Uterus (tissue), 4 donors: Measurements from ENCODE around the gene PTK7. TPM values are rescaled to one million over a fixed set of nuclear protein-coding genes. Genes with fewer than 3 reads are reported as not detected.
A peak's percentile ranks its signal among the peaks of the same experiment; 100 is the strongest.

Source experiments
- DNase-seq, 2 donors: peaks; one replicate each; pipeline ENCODE4 v3.0.0-alpha.2; 2019 to 2020
- H3K27ac ChIP-seq, 2 donors: fragments of 200-600 bp; sonication (generic); 1 replicate in 1 of 2; 2 replicates in 1 of 2; pipeline ENCODE4 v1.5.1; 2016 to 2018
- H3K27me3 ChIP-seq, 2 donors: fragments of 200-600 bp; sonication (generic); one replicate each; pipeline ENCODE4 v1.5.1; 2018 to 2019; ENCODE audit warnings: control low read depth in 1 of 2
- H3K36me3 ChIP-seq, 2 donors: fragments of 200-600 bp; sonication (generic); one replicate each; pipeline ENCODE4 v1.5.1; 2019; ENCODE audit warnings: control low read depth in 1 of 2
- H3K4me1 ChIP-seq, 2 donors: fragments of 200-600 bp; sonication (generic); one replicate each; pipeline ENCODE4 v1.5.1; 2018 to 2019; ENCODE audit warnings: control low read depth in 1 of 2
- H3K4me3 ChIP-seq, 2 donors: fragments of 200-600 bp; sonication (generic); 1 replicate in 1 of 2; 2 replicates in 1 of 2; pipeline ENCODE4 v1.5.1; 2018 to 2019; ENCODE audit warnings: mild to moderate bottlenecking in 1 of 2
- H3K9me3 ChIP-seq, 2 donors: fragments of 200-600 bp; sonication (generic); one replicate each; pipeline ENCODE4 v1.5.1; 2019; ENCODE audit warnings: control low read depth in 1 of 2
- POLR2A ChIP-seq, 2 donors: fragments of 450-650 bp; IDR thresholded peaks; one replicate each; pipeline ENCODE4 v1.6.1; 2016; ENCODE audit warnings: antibody characterized with exemption in 2 of 2, mild to moderate bottlenecking in 1 of 2, moderate library complexity in 1 of 2
- intact Hi-C: fragments of 100-400 bp; cut with DNase I; formaldehyde crosslinking; loops from one replicate; pipeline ENCODE4 v1.15.1; 2023; ENCODE audit warnings: low total_unique reads
- total RNA-seq, 4 donors: library from RNA; depleted of rRNA in 3 of 4; stranded (reverse); fragments of >200 nt in 3 of 4; gene quantifications; one replicate each; pipeline versions ENCODE4 v1.1.0 to v1.2.4, GENCODE V29; 2014 to 2023
- TF ChIP-seq, protein P1 (sequence below), 4 experiments: fragments of 200-600 bp in 2 of 4; fragments of 450-650 bp in 2 of 4; sonication (generic) in 2 of 4; IDR thresholded peaks; one replicate each; pipeline ENCODE4 v1.5.1; 2016 to 2019; ENCODE audit warnings: antibody characterized with exemption in 4 of 4, mild to moderate bottlenecking in 2 of 4, moderate library complexity in 1 of 4
- donor health status: DM: yes; HTN: yes; CAD: no.

Gene PTK7
- total RNA-seq, 4 donors from 2014 or later = 53.8 to 247 (median 153) TPM

DNA sequence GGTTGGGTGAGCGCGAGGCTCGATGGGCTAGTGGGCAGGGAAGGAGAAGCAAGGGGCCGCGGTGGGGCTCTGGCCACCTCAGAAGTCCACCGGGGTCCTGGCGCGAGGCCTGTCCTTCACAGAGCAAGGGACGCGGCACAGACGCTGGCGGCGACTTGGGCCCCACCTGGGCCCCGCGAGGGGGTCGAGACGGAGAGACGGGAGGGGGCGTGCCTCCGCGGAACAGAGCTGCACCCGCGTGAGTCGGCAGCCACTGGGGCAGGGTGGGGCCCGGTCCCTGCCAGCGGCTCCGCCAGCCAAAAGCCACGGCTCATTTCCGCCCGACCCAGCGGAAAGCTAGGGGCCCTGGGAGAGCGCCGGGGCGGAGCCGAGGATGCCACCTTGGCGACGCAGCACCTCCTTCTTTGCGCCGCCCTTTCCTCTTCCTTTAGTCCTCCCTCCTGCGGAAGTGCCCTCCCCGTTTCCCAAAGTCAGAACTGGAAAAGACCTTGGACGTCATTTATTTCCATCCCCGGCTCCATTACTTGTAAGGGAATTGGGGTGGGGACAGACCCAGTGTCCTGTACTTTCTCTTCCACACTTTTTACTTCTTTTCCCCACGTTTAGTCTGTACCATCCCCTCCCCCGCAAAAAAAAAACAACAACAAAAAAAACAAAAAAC lies 22.4 kb upstream of the PTK7 start, which contains the start of gene CUL7:
TSS of gene CUL7 (minus strand) at position 307 of the 661 bp plus-strand sequence. CDS start 1,063 bp downstream, outside the sequence.
- H3K27ac ChIP-seq = peak within 1 kb of the TSS; percentile 92 to 97
- H3K4me1 ChIP-seq = peaks cover 0 to 13% of the 10 kb centered on the region in 2 donors
- H3K4me3 ChIP-seq = peak within 1 kb of the TSS; percentile 72 to 79
- peak; percentile 93 for DNase-seq
- no peaks in the 10 kb centered on the region for H3K9me3 ChIP-seq
- intact Hi-C loops = no loop called here
- no peaks in the 10 kb centered on the region for H3K27me3 ChIP-seq
- TF ChIP-seq, protein P1, sequence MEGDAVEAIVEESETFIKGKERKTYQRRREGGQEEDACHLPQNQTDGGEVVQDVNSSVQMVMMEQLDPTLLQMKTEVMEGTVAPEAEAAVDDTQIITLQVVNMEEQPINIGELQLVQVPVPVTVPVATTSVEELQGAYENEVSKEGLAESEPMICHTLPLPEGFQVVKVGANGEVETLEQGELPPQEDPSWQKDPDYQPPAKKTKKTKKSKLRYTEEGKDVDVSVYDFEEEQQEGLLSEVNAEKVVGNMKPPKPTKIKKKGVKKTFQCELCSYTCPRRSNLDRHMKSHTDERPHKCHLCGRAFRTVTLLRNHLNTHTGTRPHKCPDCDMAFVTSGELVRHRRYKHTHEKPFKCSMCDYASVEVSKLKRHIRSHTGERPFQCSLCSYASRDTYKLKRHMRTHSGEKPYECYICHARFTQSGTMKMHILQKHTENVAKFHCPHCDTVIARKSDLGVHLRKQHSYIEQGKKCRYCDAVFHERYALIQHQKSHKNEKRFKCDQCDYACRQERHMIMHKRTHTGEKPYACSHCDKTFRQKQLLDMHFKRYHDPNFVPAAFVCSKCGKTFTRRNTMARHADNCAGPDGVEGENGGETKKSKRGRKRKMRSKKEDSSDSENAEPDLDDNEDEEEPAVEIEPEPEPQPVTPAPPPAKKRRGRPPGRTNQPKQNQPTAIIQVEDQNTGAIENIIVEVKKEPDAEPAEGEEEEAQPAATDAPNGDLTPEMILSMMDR (IDR thresholded peaks at IDR 0.05) = peak in 2 of 4 experiments; percentile 28 to 32
- TF ChIP-seq POLR2A (IDR thresholded peaks at IDR 0.05) = peak; percentile 57 to 82
- H3K36me3 ChIP-seq = no peaks in the 10 kb centered on the region

DNA sequence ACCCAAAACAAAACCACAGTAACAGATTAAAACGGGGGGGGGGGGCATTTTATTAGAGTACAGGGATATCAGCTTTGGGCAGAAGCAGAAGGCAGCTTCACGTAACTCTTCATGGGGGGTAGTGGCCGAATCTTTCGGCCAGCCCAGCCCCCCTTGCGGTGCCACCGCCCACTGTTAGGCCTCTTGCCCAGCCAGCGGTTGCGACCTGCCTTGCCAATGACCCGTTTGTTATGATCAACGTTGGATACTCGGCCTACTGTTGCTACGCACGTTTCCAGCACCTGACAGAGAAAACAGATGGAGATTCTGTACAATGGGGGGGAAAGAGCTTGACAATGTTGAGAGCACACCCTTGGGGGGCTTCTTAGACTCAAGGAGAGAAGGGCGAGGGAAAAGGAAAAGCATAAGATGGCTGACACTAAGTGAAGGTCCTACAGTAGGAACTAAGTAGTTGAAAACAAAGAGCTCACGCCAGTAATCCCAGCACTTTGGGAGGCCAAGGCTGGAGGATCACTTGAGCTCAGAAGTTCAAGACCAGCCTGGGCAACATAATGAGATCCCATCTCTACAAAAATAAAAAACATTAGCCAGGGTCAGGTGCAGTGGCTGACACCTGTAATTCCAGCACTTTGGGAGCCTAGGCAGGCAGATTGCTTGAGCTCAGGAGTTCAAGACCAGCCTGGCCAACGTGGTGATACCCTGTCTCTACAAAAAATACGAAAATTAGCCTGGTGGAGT lies 21.7 kb upstream of the PTK7 start:
- Histone ChIP-seq H3K9me3 (no peaks in the 10 kb centered on the region), H3K27ac (peak overlapping the region; percentile 92 to 97), H3K27me3 (no peaks in the 10 kb centered on the region), H3K36me3 (no peaks in the 10 kb centered on the region), H3K4me3 (peak overlapping the region; percentile 72 to 79), H3K4me1 (peaks cover 0 to 14% of the 10 kb centered on the region in 2 donors)
- TF ChIP-seq, protein P1 (IDR thresholded peaks at IDR 0.05) = no peak
- intact Hi-C loops = no loop called here
- peak; percentile 35 to 43 for DNase-seq

DNA sequence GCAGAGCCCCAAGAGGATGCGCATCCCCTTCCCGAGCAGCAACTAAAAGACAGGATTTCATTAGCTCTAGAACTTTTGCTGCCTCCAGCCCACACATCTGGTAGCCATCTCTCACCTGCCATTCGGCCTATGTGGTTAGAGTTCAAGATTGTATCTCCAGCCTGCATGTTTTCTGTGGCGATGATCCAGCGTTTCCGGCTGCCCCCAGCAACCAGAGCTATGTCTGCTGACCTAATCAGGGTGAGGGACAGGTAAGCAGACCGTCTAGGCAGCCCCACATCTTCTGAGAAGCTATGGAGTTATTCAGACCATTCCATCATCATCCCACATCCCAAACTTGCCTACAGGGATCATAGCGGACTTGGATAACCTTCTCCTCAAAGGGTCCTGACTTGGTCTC lies 20.1 kb upstream of the PTK7 start:
- H3K36me3 ChIP-seq = no peaks in the 10 kb centered on the region
- no peak for DNase-seq
- TF ChIP-seq POLR2A (IDR thresholded peaks at IDR 0.05) = no peak
- TF ChIP-seq, protein P1 (IDR thresholded peaks at IDR 0.05) = no peak
- no peaks in the 10 kb centered on the region for H3K27me3 ChIP-seq
- intact Hi-C loops = no loop called here
- peaks cover 9 to 14% of the 10 kb centered on the region in 2 donors for H3K4me1 ChIP-seq
- no peaks in the 10 kb centered on the region for H3K9me3 ChIP-seq
- H3K27ac ChIP-seq = no peak overlapping the region
- no peak overlapping the region for H3K4me3 ChIP-seq

DNA sequence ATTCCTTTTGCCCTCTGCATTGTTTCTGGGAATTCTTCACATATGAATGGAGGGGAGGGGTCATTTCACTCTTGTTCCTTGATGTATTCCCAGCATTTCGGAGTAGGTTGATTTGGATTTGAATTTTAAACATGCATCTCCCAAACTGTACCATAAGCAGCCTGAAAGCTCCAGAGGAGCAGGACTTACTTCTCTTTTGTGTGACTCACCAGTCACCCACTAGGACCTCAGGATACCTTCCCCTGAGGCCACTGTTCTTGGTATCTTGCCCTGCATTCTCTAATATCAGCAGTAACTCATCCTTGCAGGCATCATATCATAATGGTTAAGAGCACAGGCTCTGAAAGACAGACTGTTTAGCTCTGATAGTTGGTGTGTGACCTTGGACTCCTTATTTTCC lies 17.6 kb upstream of the PTK7 start:
- H3K4me3 ChIP-seq = peak overlapping the region; percentile 88 to 90
- intact Hi-C loops = no loop called here
- DNase-seq = no peak
- peak overlapping the region; percentile 85 to 90 for H3K27ac ChIP-seq
- H3K27me3 ChIP-seq = no peaks in the 10 kb centered on the region
- H3K9me3 ChIP-seq = no peaks in the 10 kb centered on the region
- H3K36me3 ChIP-seq = no peaks in the 10 kb centered on the region
- H3K4me1 ChIP-seq = peaks cover 9 to 14% of the 10 kb centered on the region in 2 donors
- no peak for TF ChIP-seq POLR2A (IDR thresholded peaks at IDR 0.05)
- TF ChIP-seq, protein P1 (IDR thresholded peaks at IDR 0.05) = no peak
